Progenitor cell of endocrine pancreas (in vitro differentiated cells): ENCODE measurements around the gene FOXD2. TPM values are rescaled to one million over a fixed set of nuclear protein-coding genes. Genes with fewer than 3 reads are reported as not detected.
A peak's percentile ranks its signal among the peaks of the same experiment; 100 is the strongest.

Experiments
- DNase-seq: peaks from one replicate; pipeline ENCODE4 v3.0.0; 2021; ENCODE audit warnings: low spot score; ENCODE audit not compliant: unreplicated experiment
- H3K27ac Mint-ChIP-seq: 2 replicates; pipeline ENCODE4 v1.8.0; 2021; ENCODE audit warnings: mild to moderate bottlenecking, moderate library complexity, mixed read lengths
- H3K27me3 Mint-ChIP-seq: 2 replicates; pipeline ENCODE4 v1.8.0; 2021; ENCODE audit warnings: mixed read lengths
- H3K36me3 Mint-ChIP-seq: 2 replicates; pipeline ENCODE4 v1.8.0; 2022; ENCODE audit warnings: mixed read lengths; ENCODE audit not compliant: insufficient read depth
- H3K4me1 Mint-ChIP-seq: 2 replicates; pipeline ENCODE4 v1.8.0; 2021; ENCODE audit warnings: low read depth, mixed read lengths
- H3K4me3 Mint-ChIP-seq: 2 replicates; pipeline ENCODE4 v1.8.0; 2021; ENCODE audit warnings: low read depth, mild to moderate bottlenecking, moderate library complexity, mixed read lengths
- H3K9me3 Mint-ChIP-seq: 2 replicates; pipeline ENCODE4 v1.8.0; 2021; ENCODE audit warnings: low read depth, mixed read lengths
- total RNA-seq: library from RNA; stranded (reverse); gene quantifications from 2 replicates; pipeline ENCODE4 v1.2.1, GENCODE V29; 2021
- TF ChIP-seq, protein P1 (sequence below): fragments of 200-600 bp; sonication (generic); IDR thresholded peaks from one replicate; pipeline ENCODE4 v1.5.0; 2021; ENCODE audit warnings: antibody characterized with exemption, mild to moderate bottlenecking; ENCODE audit not compliant: unreplicated experiment

Gene FOXD2
- total RNA-seq, 1 donor from 2014 or later: 0.05 TPM

DNA sequence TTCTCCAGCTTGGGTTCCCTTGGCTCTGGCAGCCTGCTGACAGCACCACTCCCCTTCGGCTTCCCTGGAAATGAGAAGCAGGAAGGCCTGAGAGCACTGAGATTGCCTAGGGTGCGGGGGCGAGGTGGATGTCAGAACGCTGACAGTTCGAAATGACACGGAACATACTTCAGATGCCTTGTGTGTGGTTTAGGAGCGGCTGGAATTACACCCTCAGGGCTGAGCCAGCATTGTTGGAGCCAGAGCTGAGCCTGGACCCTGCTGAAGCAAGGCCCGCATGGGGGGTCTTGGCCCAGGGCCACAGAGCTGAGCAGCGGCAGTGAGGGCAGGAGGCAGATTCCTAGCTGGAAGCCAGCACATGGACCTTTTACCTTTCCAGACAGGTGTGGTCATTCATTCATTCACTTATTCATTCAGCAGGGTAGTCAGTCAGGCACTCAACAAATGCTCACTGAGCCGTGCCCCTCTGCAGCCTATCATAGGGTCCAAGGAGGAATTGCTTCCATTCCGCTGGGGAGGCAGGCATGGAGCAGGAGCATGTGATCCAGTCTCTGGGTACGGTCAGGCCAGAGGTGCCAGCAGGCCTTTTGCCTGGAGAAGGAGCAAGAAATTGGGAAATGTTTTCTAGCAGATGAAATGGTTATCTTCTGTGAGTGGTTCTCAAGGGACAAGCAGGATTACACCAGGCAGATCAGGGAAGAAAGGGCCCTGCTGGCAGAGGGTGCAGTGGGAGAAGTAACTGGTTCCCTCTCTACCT, 28.4 kb upstream of the FOXD2 start:
- no peak for DNase-seq
- no peak overlapping the region for H3K4me3 Mint-ChIP-seq
- no peaks in the 10 kb centered on the region for H3K9me3 Mint-ChIP-seq
- H3K27ac Mint-ChIP-seq: no peak overlapping the region
- no peaks in the 10 kb centered on the region for H3K36me3 Mint-ChIP-seq
- no peaks in the 10 kb centered on the region for H3K4me1 Mint-ChIP-seq
- TF ChIP-seq, protein P1, sequence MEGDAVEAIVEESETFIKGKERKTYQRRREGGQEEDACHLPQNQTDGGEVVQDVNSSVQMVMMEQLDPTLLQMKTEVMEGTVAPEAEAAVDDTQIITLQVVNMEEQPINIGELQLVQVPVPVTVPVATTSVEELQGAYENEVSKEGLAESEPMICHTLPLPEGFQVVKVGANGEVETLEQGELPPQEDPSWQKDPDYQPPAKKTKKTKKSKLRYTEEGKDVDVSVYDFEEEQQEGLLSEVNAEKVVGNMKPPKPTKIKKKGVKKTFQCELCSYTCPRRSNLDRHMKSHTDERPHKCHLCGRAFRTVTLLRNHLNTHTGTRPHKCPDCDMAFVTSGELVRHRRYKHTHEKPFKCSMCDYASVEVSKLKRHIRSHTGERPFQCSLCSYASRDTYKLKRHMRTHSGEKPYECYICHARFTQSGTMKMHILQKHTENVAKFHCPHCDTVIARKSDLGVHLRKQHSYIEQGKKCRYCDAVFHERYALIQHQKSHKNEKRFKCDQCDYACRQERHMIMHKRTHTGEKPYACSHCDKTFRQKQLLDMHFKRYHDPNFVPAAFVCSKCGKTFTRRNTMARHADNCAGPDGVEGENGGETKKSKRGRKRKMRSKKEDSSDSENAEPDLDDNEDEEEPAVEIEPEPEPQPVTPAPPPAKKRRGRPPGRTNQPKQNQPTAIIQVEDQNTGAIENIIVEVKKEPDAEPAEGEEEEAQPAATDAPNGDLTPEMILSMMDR: no peak
- H3K27me3 Mint-ChIP-seq: peaks cover 71% of the 10 kb centered on the region

DNA sequence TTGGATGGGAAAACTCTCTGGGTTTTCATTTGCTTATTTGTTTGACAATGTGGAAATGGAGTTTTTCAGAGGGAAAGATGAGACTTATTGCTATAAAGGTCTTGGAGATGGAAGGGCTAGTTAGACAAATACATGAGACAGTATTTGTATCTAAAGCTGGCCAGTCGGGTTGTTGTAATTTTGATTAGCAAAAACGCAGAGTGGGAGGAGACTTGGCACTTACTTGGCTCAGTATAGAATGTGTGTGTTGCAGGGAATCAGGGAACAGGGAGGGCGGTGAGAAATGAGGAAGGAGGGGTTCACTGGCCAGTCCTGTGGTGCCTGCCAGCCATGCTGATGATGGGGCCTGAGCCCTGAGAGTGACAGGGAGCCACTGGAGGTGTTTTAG, 27.8 kb upstream of the FOXD2 start:
- Mint-ChIP-seq H3K4me3 (no peak overlapping the region), H3K27me3 (peaks cover 74% of the 10 kb centered on the region), H3K9me3 (no peaks in the 10 kb centered on the region), H3K4me1 (no peaks in the 10 kb centered on the region), H3K27ac (no peak overlapping the region), H3K36me3 (no peaks in the 10 kb centered on the region)
- no peak for DNase-seq
- TF ChIP-seq, protein P1: no peak

DNA sequence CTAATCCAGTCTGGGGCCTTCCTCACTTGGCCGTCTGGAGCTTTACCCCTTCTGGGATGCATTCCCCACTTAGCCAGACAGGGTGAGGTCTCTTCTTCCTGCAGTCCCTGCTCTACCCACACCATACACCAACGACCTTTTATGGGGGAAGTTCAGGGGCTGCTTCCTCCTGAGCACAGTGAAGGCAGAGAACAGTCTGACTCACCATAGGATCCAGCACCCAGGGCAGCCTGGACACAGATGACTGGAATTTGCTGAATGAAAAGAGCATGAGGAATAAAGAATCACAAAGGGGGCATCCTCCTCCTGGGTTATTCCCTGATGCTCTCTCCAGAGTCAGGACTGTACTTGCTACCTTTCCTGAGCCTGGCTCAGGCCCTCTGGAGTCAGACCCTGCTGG, 26.4 kb upstream of the FOXD2 start:
- H3K4me3 Mint-ChIP-seq: no peak overlapping the region
- H3K9me3 Mint-ChIP-seq: no peaks in the 10 kb centered on the region
- no peaks in the 10 kb centered on the region for H3K4me1 Mint-ChIP-seq
- no peak overlapping the region for H3K27ac Mint-ChIP-seq
- no peaks in the 10 kb centered on the region for H3K36me3 Mint-ChIP-seq
- peaks cover 75% of the 10 kb centered on the region for H3K27me3 Mint-ChIP-seq
- TF ChIP-seq, protein P1: no peak
- no peak for DNase-seq

DNA sequence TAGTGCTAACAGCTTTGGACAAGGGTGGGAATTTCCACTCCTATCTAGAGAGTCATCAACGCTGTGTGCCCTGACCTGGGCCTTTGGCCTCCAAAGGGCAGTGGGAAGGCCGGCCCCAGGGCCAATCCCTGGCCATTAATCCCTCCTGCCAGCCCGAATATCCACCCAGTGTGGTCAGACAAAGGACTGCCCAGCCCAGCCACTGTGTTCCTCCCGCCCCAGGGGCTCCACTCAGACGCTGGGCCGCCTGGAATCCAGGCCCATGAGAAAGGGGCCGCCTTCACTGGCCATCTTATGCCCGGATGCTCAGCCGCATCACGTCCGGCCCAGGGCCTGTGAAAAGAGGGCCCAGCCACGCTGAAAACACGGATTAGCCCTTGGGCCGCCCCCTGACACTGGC, 25.4 kb upstream of the FOXD2 start:
- no peaks in the 10 kb centered on the region for H3K4me1 Mint-ChIP-seq
- TF ChIP-seq, protein P1: no peak

DNA sequence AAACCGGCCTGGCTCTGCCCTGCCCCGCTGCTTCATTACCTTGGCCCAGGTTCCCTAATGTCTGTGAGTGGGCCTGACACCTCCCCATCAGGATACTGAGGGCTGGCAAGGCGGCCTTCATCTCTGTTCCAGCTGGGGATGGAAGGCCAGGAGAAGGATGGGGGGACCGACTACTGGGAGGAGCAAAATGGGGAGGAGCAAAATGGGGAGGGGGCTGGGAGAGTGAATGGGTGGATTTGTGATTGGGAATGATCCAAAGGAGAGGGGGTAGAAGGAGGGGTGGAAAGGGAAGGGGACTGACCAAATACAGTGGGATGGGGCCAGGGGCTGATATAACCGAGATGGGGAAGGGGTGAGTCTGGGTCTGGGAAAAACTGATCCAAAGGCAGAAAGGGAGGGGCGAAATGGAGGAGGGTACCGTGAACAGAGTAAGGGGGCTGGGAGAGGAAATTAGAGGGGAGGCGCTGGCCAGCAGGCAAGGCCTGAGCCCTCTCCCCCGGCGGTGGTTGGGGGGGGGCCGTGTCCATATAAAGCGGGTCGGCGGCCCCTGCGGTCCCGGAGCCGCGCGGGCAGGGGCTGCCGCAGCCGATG, 22.0 kb upstream of the FOXD2 start, which contains the start of gene FOXE3:
TSS of gene FOXE3 (plus strand) at position 558 of the 591 bp plus-strand sequence. CDS start at position 589, 31 bp downstream.
- Mint-ChIP-seq H3K36me3 (no peaks in the 10 kb centered on the region), H3K27me3 (peaks cover 78% of the 10 kb centered on the region), H3K27ac (peak within 1 kb of the TSS; percentile 10), H3K4me1 (no peaks in the 10 kb centered on the region), H3K9me3 (no peaks in the 10 kb centered on the region), H3K4me3 (peak within 1 kb of the TSS; percentile 60)
- no peak for DNase-seq
- TF ChIP-seq, protein P1: no peak

More for the DNA sequence above, 25.4 kb upstream of the FOXD2 start:
- no peak for DNase-seq
- H3K4me3 Mint-ChIP-seq: no peak overlapping the region
- no peak overlapping the region for H3K27ac Mint-ChIP-seq
- H3K36me3 Mint-ChIP-seq: no peaks in the 10 kb centered on the region
- peaks cover 78% of the 10 kb centered on the region for H3K27me3 Mint-ChIP-seq
- H3K9me3 Mint-ChIP-seq: no peaks in the 10 kb centered on the region
